GM19395 (cell line): Measurements from ENCODE around the gene NASP.

Experiments
- ATAC-seq: cut with Tn5 transposase; IDR thresholded peaks from one replicate; pipeline ENCODE4 v1.9.1; 2021; ENCODE audit warnings: mild to moderate bottlenecking, moderate library complexity; ENCODE audit not compliant: unreplicated experiment

NASP gene

GRCh38 chr1:45660336-45660735 lies 76.5 kb downstream of the NASP start:
- ATAC-seq: no peak

- ATAC-seq: no peak
These were observed 83.0 kb downstream of the NASP start for GRCh38 chr1:45666836-45667235.

- no peak for ATAC-seq
These were observed 83.7 kb downstream of the NASP start for GRCh38 chr1:45667321-45668111.
